ENCODE measurements around the gene GLT1D1. TPM values are rescaled to one million over a fixed set of nuclear protein-coding genes. Genes with fewer than 3 reads are reported as not detected.

The GLT1D1 gene
- total and polyA plus RNA-seq, 2 experiments from 2014 or later, result 1.4 to 4.4 TPM

DNA sequence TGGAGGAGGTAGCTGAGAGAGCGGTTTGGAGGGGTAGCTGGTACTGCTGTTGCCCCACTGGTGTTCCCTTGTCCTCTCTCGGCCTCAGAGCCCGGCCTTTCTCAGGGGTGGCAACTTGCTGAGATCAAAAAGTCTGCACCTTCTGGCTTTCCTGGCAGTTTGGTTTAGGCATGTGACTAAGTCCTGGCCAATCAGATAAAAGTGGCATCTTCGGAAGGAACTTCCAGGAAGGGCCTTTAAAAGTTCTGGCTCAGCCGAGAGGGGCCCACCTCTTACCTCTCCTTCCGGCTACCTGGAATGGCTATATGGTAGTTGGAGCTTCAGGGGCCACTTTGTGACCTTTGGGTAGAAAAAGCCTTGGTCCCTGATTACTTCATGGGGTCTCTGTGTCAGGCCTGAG, 152.6 kb downstream of the GLT1D1 start:
- Histone ChIP-seq H3K79me2 (replicated peaks; ENCODE audit: insufficient read depth) (no peaks in the 10 kb centered on the region), H3K27ac (ENCODE audit: low read depth) (no peak overlapping the region), H4K20me1 (replicated peaks; ENCODE audit: insufficient read depth) (no peaks in the 10 kb centered on the region), H3K9me2 (ENCODE audit: insufficient read depth) (no peaks in the 10 kb centered on the region), H2AFZ (no peak overlapping the region), H3K4me2 (no peak overlapping the region), H3K4me1 (ENCODE audit: insufficient read depth) (no peaks in the 10 kb centered on the region), H3K4me3 (no peak overlapping the region), H3K36me3 (ENCODE audit: insufficient read depth) (no peaks in the 10 kb centered on the region), H3K27me3 (ENCODE audit: insufficient read depth) (no peaks in the 10 kb centered on the region), H3F3A (replicated peaks; ENCODE audit: low read depth) (no peaks in the 10 kb centered on the region)
- Mint-ChIP-seq H3K36me3 (ENCODE audit: low read depth) (peaks cover 47% of the 10 kb centered on the region), H3K27ac (no peak overlapping the region), H3K4me3 (no peak overlapping the region), H3K4me1 (no peaks in the 10 kb centered on the region), H3K27me3 (ENCODE audit: insufficient read depth, low read depth, poor library complexity) (peaks cover 3% of the 10 kb centered on the region), H3K9me3 (peaks cover 91% of the 10 kb centered on the region)
- TF ChIP-seq ZNF114 (CRISPR knock-in tag; IDR thresholded peaks at IDR 0.05) (no peak), JUNB (IDR thresholded peaks at IDR 0.05; ENCODE audit: unreplicated experiment) (no peak), STAT1 (IDR thresholded peaks at IDR 0.05; ENCODE audit: unreplicated experiment) (no peak), NANOG (IDR thresholded peaks at IDR 0.05; ENCODE audit: borderline replicate concordance) (no peak), POLR2AphosphoS5 (IDR thresholded peaks at IDR 0.05; ENCODE audit: low read depth) (no peak), CREB1 (CRISPR knock-in tag; IDR thresholded peaks at IDR 0.05; ENCODE audit: low read depth) (no peak), EZH2phosphoT487 (IDR thresholded peaks at IDR 0.05; ENCODE audit: unreplicated experiment) (no peak), CTCF (conservative IDR thresholded peaks at IDR 0.05; ENCODE audit: low read depth in 2 of 2) (no peak), EZH2 (IDR thresholded peaks at IDR 0.05; ENCODE audit: low read depth, unreplicated experiment) (no peak), ZNF331 (CRISPR knock-in tag; IDR thresholded peaks at IDR 0.05; ENCODE audit: low read depth) (no peak), ZNF462 (CRISPR knock-in tag; IDR thresholded peaks at IDR 0.05) (no peak)
- TF ChIP-seq, protein P1, sequence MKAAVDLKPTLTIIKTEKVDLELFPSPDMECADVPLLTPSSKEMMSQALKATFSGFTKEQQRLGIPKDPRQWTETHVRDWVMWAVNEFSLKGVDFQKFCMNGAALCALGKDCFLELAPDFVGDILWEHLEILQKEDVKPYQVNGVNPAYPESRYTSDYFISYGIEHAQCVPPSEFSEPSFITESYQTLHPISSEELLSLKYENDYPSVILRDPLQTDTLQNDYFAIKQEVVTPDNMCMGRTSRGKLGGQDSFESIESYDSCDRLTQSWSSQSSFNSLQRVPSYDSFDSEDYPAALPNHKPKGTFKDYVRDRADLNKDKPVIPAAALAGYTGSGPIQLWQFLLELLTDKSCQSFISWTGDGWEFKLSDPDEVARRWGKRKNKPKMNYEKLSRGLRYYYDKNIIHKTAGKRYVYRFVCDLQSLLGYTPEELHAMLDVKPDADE (IDR thresholded peaks at IDR 0.05), result no peak
- TF ChIP-seq, protein P2, sequence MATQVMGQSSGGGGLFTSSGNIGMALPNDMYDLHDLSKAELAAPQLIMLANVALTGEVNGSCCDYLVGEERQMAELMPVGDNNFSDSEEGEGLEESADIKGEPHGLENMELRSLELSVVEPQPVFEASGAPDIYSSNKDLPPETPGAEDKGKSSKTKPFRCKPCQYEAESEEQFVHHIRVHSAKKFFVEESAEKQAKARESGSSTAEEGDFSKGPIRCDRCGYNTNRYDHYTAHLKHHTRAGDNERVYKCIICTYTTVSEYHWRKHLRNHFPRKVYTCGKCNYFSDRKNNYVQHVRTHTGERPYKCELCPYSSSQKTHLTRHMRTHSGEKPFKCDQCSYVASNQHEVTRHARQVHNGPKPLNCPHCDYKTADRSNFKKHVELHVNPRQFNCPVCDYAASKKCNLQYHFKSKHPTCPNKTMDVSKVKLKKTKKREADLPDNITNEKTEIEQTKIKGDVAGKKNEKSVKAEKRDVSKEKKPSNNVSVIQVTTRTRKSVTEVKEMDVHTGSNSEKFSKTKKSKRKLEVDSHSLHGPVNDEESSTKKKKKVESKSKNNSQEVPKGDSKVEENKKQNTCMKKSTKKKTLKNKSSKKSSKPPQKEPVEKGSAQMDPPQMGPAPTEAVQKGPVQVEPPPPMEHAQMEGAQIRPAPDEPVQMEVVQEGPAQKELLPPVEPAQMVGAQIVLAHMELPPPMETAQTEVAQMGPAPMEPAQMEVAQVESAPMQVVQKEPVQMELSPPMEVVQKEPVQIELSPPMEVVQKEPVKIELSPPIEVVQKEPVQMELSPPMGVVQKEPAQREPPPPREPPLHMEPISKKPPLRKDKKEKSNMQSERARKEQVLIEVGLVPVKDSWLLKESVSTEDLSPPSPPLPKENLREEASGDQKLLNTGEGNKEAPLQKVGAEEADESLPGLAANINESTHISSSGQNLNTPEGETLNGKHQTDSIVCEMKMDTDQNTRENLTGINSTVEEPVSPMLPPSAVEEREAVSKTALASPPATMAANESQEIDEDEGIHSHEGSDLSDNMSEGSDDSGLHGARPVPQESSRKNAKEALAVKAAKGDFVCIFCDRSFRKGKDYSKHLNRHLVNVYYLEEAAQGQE (IDR thresholded peaks at IDR 0.05; ENCODE audit: unreplicated experiment), result no peak
- no peak for ATAC-seq
- DNase-seq (ENCODE audit: low spot score), result no peak
